NCI-H345 treated with DMSO at 0.1 percent for 48 hours (cell line): ENCODE data around the gene DYTN.
A peak's percentile ranks its signal among the peaks of the same experiment; 100 is the strongest.
"Not testable (repeated sequence)": the region's sequence is repeated elsewhere in the genome, so short reads cannot be mapped to it uniquely, and the experiment has no call there.

Source experiments
- DNase-seq: peaks from one replicate; lab custom pipeline; 2025; ENCODE audit not compliant: unreplicated experiment; lab: John Stamatoyannopoulos, UW

Gene DYTN

GRCh38 chr2:206718296-206718695, at the start of gene DYTN:
TSS of gene DYTN (minus strand) at chr2:206718396. CDS start at chr2:206718279, 117 bp downstream.
- no peak for DNase-seq

DNA sequence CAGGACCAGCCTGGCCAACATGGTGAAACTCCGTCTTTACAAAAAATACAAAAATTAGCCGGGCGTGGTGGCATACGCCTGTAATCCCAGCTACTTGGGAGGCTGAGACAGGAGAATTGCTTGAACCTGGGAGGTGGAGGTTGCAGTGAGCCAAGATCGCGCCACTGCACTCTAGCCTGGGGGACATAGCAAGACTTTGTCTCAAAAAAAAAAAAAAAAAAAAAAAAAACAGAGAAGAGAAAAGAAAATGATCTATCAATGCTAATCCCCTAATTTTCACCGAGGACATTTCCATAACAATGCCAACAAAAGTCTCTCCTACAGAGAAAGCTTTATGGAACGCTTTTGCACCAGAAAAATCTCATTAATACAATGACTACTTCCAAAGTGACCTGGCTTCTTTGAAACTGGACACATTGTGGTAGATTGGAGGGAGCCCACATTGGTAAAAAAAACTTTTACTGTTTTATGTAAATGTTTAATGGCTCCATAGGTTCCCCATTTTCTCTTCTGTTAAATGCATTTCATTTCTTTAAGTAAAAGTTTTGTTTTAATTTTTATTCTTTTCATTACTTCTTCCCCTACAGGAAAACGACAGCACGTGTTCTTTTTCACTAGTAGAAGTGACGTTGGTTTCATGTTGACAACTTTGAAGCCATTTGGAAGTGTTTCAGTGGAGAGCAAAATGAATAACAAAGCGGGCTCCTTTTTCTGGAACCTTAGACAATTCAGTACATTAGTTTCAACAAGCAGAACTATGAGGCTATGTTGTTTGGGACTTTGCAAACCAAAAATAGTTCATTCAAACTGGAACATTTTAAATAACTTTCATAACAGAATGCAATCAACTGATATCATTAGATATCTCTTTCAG, 48.1 kb upstream of the DYTN start:
- DNase-seq = no peak

DNA sequence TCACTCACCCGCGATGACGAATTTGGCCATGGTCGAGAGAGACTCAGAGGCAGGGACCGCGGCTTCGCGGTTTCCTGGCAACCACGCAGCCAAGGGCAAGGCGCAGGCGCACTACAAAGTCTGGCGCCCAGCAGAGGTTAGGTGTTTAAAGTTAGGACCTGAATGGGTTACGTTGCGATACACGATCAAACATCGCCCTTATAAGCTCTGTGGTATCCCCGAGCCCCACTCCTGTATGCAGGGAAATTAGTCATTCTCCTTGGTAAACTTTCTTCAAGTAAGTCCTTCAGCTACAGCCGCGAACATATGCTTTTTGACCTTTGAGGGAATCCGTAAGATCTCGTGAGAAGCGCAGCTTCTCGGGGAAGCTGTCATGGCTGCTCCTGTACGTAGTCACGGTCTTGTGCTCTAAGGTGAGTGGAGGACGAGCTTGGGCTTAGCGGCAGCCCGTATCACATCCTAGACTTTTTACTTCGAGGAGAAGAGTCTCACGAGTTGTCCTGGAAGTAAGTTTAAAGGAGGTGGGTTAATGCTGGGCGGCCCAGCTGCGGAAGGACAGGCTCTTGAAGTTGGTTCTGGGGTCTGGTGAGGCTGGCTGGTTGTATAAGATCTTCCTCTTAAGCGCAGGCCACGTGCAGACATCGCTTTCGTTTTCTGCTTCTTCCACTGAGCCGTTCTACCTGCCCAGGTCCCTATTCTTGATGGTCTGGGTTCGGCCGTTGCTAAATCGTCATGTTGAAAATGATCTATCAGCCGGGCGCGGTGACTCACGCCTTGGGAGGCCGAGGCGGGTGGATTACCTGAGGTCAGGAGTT, 47.3 kb upstream of the DYTN start, which contains the start of the genes FASTKD2 and MDH1B:
Gene FASTKD2, plus strand, starts transcription at position 365 of the 815 bp plus-strand sequence. CDS start 1,088 bp downstream, outside the sequence.
Gene MDH1B, minus strand, starts transcription at position 87 of the 815 bp plus-strand sequence. Its CDS starts 57 bp downstream, at position 30.
- peak; percentile 96 for DNase-seq

DNA sequence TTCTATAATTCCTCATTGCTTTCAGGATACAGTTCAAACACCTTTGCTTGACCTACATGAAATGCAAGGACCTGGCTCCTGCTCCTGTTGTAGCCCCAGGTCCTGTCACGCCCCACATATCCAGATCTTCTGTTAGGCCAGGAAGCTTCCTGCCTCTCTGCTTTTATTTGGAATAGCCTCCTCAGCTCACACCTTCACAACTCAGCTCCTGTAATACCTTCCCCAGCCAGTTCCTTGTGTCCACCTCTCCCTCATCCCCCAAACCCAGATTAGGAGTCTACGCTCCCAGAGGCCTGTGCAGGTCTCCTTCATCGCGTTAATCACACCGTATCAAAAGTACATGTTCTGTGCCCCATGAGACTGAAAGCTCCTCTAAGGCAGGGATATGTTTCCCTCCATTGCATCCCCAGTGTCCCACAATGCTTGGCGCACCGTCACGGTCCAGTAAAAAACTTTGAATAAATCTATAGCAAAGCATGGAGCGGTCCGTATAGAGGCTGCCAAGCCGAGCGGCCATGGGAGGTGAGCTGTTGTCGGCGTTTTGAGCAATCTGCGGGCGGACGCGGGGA, 46.6 kb upstream of the DYTN start:
- DNase-seq = no peak

DNA sequence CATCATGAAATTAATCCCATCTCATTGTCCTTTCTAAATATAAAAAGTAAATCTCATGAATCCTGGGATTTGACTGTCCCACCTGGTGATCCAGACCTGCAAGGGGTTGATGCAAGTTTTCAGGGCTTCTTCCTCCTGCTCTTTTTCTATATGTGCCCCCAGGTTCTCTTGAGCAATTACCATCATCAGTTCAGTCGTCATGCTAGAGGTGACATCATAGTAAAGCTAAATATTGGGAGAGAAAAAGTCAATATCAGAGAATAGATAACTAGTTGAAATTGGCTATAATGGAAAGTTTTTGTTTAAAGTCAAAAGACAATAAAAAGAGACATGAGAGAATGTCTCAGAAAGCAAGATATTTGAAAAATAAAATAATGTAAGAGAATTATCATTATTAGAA, 38.6 kb upstream of the DYTN start:
- DNase-seq = no peak

DNA sequence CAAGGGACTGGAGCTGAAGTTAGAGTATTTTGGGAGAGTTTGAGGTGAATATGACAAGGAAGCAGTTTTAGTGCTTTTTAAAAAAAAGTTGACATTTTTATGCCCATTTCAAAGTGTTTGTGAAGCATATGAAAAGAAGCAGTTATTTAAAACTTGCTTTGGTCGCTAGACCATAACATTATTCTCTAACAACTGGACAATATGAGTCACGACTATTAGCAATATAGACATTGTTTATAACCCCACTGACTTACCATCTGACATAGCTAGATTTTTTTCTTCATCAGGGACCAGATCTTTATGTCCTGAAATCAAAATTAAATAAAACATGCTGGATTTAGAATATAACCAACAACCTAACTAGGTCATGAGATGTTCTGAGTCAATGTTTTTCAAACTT, 22.6 kb upstream of the DYTN start:
- no peak for DNase-seq

DNA sequence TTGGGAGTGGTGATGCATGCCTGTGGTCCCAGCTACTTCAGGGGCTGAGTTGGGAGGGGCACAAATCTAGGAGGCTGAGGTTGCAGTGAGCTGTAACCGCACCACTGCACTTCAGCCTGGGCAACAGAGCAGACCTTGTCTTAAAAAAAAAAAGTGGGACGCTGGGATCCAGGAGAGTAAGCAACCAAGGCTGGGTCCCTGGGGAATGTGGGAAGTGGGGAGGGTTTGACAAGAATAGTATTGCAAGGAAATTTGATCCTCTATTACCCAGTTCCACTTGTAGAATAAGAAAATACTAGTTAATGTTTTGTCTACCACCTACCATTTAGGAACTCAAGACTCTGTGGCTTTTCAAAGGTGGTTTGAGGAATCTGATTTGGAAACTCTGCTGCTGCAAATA, 21.1 kb upstream of the DYTN start:
- no peak for DNase-seq

GRCh38 chr2:206736935-206737334, 18.7 kb upstream of the DYTN start:
- no peak for DNase-seq

DNA sequence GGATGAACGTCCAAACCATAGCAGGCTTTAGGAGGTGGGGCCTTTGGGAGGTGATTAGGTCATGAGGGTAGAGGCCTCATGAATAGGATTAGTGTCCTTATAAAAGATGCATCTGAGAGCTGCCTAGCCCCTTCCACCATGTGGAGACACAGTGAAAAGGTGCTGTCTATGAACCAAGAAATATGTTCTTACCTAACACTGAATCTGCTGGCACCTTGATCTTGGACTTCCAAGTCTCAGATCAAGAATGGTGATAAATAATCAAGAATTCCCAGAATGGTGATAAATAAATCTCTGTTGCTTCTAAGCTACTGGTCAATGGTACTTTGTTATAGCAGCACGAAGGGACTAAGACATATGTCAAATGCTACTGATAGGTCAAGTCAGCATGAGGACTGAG, 15.1 kb upstream of the DYTN start:
- DNase-seq = no peak

- no peak for DNase-seq
These were observed 10.3 kb upstream of the DYTN start for GRCh38 chr2:206728277-206729199.

- no peak for DNase-seq
These were observed 9.1 kb upstream of the DYTN start for GRCh38 chr2:206727287-206727686.

- DNase-seq = no peak
These were observed 5.1 kb upstream of the DYTN start for GRCh38 chr2:206723288-206723687.

DNA sequence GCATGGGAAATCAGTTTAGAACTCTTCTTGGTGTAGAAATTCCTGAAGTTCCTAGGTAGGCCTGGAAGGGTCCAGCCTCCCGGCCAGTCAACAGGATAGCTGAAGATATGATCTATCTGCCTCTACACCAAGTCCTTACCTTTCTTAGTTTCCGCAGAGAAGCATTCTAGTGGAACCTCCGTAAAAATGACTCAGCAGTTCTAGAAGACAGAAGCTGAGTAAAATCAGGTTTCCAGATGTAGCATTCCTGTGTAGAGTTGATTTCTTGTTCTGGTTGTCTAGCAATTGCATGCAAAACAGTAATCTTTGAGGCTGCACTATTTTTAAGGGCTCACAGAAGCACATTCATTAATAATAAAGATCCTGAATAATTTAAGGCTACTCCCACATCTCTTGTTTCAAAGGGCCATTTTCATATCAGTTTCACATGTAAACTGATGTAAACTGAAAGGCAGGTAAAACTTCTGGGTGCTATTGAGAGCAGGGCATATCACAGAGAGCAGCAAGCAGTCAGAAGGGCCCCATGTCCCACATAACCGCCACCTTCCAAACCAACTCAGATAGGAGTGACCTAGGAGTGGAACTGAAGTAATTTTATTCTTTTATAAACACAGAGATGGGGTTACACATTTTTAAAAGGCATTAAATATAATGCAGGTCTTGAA, 3.2 kb upstream of the DYTN start:
- no peak for DNase-seq

- DNase-seq = no peak
These were observed 1.6 kb downstream of the DYTN start for GRCh38 chr2:206716623-206717022.

- DNase-seq = not testable (repeated sequence)
These were observed 3.0 kb downstream of the DYTN start for GRCh38 chr2:206715183-206715582.

DNA sequence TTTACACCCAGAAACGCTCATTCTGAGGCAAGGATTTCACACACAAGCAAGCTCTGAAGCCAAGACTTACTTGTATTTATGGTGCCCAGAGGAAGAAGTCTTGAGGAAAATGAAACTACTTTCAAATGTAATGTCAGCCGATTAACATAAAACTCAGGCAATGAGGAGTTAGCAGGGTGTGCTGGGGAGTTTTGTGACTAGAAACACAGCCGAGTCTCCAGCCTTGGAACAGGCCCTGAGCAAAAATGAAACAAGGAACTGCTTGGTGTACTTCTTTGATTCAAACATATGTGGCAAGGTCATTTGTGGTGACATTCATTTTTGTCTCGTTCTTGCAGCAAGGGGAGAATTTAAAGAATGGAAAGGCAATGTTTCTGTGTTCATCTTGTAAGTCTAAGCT, 4.5 kb downstream of the DYTN start:
- no peak for DNase-seq

DNA sequence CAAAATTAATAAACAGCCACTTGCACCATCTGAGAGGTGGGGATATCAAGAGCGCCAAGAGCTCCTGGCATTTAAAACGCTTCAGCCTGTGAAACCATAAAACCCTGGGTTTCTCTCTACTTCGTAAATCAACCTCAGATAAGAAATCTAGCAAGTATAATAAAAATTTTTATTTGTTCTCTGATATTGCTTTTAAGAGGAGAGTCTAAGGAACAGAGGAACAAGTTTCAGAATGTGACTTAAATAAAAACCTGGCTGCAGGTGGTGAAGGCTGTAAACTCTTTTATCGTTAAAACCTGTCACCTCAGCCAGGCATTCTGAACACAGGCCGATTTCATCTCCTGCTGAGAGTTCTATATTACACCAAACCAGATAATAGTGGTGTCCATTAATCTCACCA, 9.9 kb downstream of the DYTN start:
- DNase-seq = no peak

GRCh38 chr2:206707164-206707701, 11.0 kb downstream of the DYTN start:
- DNase-seq = no peak

DNA sequence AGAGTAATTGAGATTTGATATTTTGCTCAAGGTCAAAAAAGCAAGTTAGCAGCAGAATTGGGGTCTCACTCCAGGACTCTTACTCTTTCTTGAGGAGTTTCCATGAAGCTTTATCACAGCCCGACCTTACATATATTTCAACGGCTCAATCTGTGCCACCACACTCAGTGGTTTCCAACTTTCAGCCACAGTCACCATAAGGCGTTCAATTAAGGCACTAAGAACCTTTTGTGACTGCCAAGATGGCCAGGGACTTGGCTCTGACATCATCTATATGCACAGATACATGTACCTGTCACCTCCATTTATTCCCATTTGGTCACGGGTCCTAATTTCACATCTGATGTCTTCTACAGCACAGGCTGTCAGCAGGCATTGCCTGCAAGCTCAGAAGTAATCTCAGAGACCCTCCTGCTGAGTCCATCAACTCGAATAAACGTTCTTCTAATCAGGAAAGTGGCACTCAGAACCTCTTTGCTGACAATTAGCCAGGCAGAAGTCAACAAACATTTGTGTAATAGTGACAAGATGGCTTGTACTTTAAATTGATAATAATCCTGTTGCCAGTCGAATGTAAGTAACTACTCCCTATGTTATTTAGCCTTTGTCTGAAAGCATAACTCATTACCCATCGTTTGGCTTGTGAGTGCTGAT, 16.1 kb downstream of the DYTN start:
- DNase-seq = peak; percentile 61
